HepG2 (cell line): Measurements from ENCODE around the gene IMPDH2. TPM values are rescaled to one million over a fixed set of nuclear protein-coding genes. Genes with fewer than 3 reads are reported as not detected.

Source experiments
- BORCS8-MEF2B ChIP-seq: sonication (generic); formaldehyde crosslinking; IDR thresholded peaks from 2 replicates; pipeline ENCODE4 v1.8.0; 2022; ENCODE audit warnings: mild to moderate bottlenecking, missing genetic modification reagents
- KAT7 ChIP-seq: IDR thresholded peaks from 2 replicates; pipeline ENCODE4 v1.6.1; 2018; ENCODE audit warnings: borderline replicate concordance, missing compliant biosample characterization
- MED13 ChIP-seq: sonication (generic); formaldehyde crosslinking; IDR thresholded peaks from 2 replicates; pipeline ENCODE4 v1.5.0; 2020; ENCODE audit warnings: missing genetic modification reagents
- MXD4 ChIP-seq: IDR thresholded peaks from 2 replicates; pipeline ENCODE4 v1.6.1; 2016; ENCODE audit warnings: mild to moderate bottlenecking, missing biosample characterization, missing genetic modification reagents
- NAIF1 ChIP-seq: sonication (generic); formaldehyde crosslinking; IDR thresholded peaks from 2 replicates; pipeline ENCODE4 v1.5.0; 2020; ENCODE audit warnings: mild to moderate bottlenecking, missing genetic modification reagents, borderline replicate concordance
- PPARG ChIP-seq: conservative IDR thresholded peaks from 2 replicates; pipeline ENCODE4 v1.6.1; 2016; ENCODE audit warnings: missing biosample characterization, missing genetic modification reagents
- SIN3B ChIP-seq: fragments of 150-350 bp; IDR thresholded peaks from 2 replicates; pipeline ENCODE4 v1.6.1; 2014; ENCODE audit warnings: low read length
- TAF1 ChIP-seq: sonication (generic); formaldehyde crosslinking; IDR thresholded peaks from 2 replicates; pipeline ENCODE4 v1.4.0; 2020; ENCODE audit warnings: missing genetic modification reagents
- THAP9 ChIP-seq: sonication (generic); formaldehyde crosslinking; IDR thresholded peaks from 2 replicates; pipeline ENCODE4; 2020; ENCODE audit warnings: missing genetic modification reagents, mild to moderate bottlenecking, borderline replicate concordance
- TMF1 ChIP-seq: sonication (generic); formaldehyde crosslinking; IDR thresholded peaks from 2 replicates; pipeline ENCODE4 v1.8.1; 2022; ENCODE audit warnings: low read depth, missing genetic modification reagents
- ZIK1 ChIP-seq: sonication (generic); formaldehyde crosslinking; IDR thresholded peaks from 2 replicates; pipeline ENCODE4 v1.5.0; 2020; ENCODE audit warnings: mild to moderate bottlenecking, low read depth, missing genetic modification reagents, borderline replicate concordance
- ZNF333 ChIP-seq: sonication (generic); formaldehyde crosslinking; IDR thresholded peaks from 2 replicates; pipeline ENCODE4 v1.4.0; 2020; ENCODE audit warnings: mild to moderate bottlenecking, missing genetic modification reagents, borderline replicate concordance
- ZNF367 ChIP-seq: sonication (generic); formaldehyde crosslinking; IDR thresholded peaks from 2 replicates; pipeline ENCODE4 v1.4.0; 2020; ENCODE audit warnings: missing genetic modification reagents, borderline replicate concordance
- ZNF414 ChIP-seq: sonication (generic); formaldehyde crosslinking; IDR thresholded peaks from 2 replicates; pipeline ENCODE4 v1.5.0; 2020; ENCODE audit warnings: missing genetic modification reagents
- ZNF432 ChIP-seq: sonication (generic); formaldehyde crosslinking; IDR thresholded peaks from 2 replicates; pipeline ENCODE4 v1.5.0; 2020; ENCODE audit warnings: missing genetic modification reagents, mild to moderate bottlenecking, borderline replicate concordance
- ZSCAN12 ChIP-seq: sonication (generic); formaldehyde crosslinking; IDR thresholded peaks from 2 replicates; pipeline ENCODE4 v1.9.0; 2021; ENCODE audit warnings: mild to moderate bottlenecking, missing genetic modification reagents
- polyA plus RNA-seq, 8 experiments: library from polyadenylated mRNA; depleted of rRNA in 3 of 8; stranded (reverse) in 7 of 8; unstranded in 1 of 8; fragments of >200 nt; fragmentation: Illumina TruSeq in 4 of 8; extraction: Trizol in 4 of 8; gene quantifications; 2 replicates each; pipeline versions ENCODE4 v1.2.1 to v1.2.3, GENCODE V29; 2011 to 2016; ENCODE audit warnings: low read depth in 4 of 8, missing spikeins in 1 of 8, mixed read lengths in 1 of 8; ENCODE audit not compliant: insufficient read depth in 1 of 8
- total RNA-seq, 5 experiments: library from RNA; depleted of rRNA; stranded (reverse); fragments of >200 nt; fragmentation: Illumina TruSeq; extraction: Trizol; gene quantifications; 2 replicates each; pipeline ENCODE4 v1.2.3, GENCODE V29; 2016; ENCODE audit warnings: low read depth in 1 of 5
- TF ChIP-seq, protein P1 (sequence below): sonication (generic); formaldehyde crosslinking; IDR thresholded peaks from 2 replicates; pipeline ENCODE4 v1.4.0; 2020; ENCODE audit warnings: mild to moderate bottlenecking, low read depth, missing genetic modification reagents
- TF ChIP-seq, protein P2 (sequence below): sonication (generic); formaldehyde crosslinking; IDR thresholded peaks from 2 replicates; pipeline ENCODE4 v1.5.0; 2020; ENCODE audit warnings: mild to moderate bottlenecking, missing genetic modification reagents, borderline replicate concordance
- TF ChIP-seq, protein P3 (sequence below): sonication (generic); formaldehyde crosslinking; IDR thresholded peaks from 2 replicates; pipeline ENCODE4 v1.5.0; 2020; ENCODE audit warnings: missing genetic modification reagents, mild to moderate bottlenecking, borderline replicate concordance

The IMPDH2 gene
- total and polyA plus RNA-seq, 2 of the 13 experiments (the other 11 are each of a cell fraction or from before 2014, with no cell fraction given): 248 to 260 TPM

DNA sequence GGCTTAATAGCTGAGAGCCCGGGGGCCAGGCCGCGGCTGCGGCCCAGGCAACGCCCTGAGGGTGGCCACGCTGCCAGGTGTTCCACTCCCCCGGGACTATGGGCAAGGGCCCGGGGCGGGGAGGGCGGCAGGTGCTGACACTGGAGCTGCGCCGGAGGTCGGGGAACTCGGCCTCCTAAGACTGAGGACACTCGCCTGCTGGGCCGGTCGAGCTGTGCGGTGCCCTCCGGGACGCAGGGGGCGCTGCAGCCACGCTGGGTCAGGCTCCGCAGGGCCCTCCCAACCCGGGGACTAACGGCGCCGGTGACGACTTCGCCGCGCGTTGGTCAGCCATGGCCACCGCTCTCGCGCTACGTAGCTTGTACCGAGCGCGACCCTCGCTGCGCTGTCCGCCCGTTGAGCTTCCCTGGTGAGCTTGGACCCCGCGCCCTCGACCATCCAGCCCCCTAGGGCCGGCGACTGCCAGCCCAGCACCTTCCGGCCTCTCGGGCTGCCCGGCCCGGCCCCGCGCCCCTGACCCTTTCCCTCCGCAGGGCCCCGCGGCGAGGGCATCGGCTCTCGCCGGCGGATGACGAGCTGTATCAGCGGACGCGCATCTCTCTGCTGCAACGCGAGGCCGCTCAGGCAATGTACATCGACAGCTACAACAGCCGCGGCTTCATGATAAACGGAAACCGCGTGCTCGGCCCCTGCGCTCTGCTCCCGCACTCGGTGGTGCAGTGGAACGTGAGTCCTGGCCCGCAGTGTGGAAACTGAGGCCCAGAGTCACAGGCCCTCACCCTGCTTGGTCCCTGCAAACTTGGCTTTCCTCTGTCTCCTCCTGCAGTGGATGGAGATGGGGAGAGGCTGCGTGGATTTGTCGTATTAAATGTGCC lies 7.1 kb downstream of the IMPDH2 start, which contains the start of gene NDUFAF3 (continued):
- TF ChIP-seq THAP9 (peak; percentile 72), MED13 (peak; percentile 65; the same call in 1 of the 2 replicates), ZSCAN12 (CRISPR knock-in tag) (0 out of 2 replicates have a peak, but pooled peaks have one; percentile 21), SIN3B (peak; percentile 39; the same call in 1 of the 2 replicates), ZNF333 (CRISPR knock-in tag) (peak; percentile 89; the same call in 1 of the 2 replicates), PPARG (0 out of 2 replicates have a peak, but pooled peaks have one; percentile 7), ZNF414 (CRISPR knock-in tag) (0 out of 2 replicates have a peak, but pooled peaks have one; percentile 88), TMF1 (CRISPR knock-in tag) (no peak), ZNF367 (CRISPR knock-in tag) (peak; percentile 82; the same call in 1 of the 2 replicates), BORCS8-MEF2B (CRISPR knock-in tag) (peak; percentile 49), ZNF432 (CRISPR knock-in tag) (0 out of 2 replicates have a peak, but pooled peaks have one; percentile 73), MXD4 (CRISPR knock-in tag) (peak; percentile 61; the same call in 1 of the 2 replicates), KAT7 (CRISPR knock-in tag) (peak; percentile 73; the same call in 1 of the 2 replicates), NAIF1 (peak; percentile 89), ZIK1 (CRISPR knock-in tag) (no peak), TAF1 (CRISPR knock-in tag) (peak; percentile 81)
- TF ChIP-seq, protein P1, sequence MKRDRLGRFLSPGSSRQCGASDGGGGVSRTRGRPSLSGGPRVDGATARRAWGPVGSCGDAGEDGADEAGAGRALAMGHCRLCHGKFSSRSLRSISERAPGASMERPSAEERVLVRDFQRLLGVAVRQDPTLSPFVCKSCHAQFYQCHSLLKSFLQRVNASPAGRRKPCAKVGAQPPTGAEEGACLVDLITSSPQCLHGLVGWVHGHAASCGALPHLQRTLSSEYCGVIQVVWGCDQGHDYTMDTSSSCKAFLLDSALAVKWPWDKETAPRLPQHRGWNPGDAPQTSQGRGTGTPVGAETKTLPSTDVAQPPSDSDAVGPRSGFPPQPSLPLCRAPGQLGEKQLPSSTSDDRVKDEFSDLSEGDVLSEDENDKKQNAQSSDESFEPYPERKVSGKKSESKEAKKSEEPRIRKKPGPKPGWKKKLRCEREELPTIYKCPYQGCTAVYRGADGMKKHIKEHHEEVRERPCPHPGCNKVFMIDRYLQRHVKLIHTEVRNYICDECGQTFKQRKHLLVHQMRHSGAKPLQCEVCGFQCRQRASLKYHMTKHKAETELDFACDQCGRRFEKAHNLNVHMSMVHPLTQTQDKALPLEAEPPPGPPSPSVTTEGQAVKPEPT (CRISPR knock-in tag): peak; percentile 72; the same call in 1 of the 2 replicates
- TF ChIP-seq, protein P2, sequence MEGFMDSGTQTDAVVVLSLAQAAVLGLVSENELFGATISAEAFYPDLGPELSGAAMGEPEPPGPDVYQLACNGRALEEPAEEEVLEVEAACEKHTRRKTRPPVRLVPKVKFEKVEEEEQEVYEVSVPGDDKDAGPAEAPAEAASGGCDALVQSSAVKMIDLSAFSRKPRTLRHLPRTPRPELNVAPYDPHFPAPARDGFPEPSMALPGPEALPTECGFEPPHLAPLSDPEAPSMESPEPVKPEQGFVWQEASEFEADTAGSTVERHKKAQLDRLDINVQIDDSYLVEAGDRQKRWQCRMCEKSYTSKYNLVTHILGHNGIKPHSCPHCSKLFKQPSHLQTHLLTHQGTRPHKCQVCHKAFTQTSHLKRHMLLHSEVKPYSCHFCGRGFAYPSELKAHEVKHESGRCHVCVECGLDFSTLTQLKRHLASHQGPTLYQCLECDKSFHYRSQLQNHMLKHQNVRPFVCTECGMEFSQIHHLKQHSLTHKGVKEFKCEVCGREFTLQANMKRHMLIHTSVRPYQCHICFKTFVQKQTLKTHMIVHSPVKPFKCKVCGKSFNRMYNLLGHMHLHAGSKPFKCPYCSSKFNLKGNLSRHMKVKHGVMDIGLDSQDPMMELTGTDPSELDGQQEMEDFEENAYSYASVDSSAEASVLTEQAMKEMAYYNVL (CRISPR knock-in tag): peak; percentile 45; the same call in 1 of the 2 replicates
- TF ChIP-seq, protein P3, sequence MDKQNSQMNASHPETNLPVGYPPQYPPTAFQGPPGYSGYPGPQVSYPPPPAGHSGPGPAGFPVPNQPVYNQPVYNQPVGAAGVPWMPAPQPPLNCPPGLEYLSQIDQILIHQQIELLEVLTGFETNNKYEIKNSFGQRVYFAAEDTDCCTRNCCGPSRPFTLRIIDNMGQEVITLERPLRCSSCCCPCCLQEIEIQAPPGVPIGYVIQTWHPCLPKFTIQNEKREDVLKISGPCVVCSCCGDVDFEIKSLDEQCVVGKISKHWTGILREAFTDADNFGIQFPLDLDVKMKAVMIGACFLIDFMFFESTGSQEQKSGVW (CRISPR knock-in tag): 0 out of 2 replicates have a peak, but pooled peaks have one; percentile 24
